ENCODE measurements around the gene RPS13. TPM values are rescaled to one million over a fixed set of nuclear protein-coding genes. Genes with fewer than 3 reads are reported as not detected.

The RPS13 gene
- total and polyA plus RNA-seq, 9 of the 15 experiments (the other 6 are each of a cell fraction or from before 2014, with no cell fraction given), result 1,267 to 3,714 (median 1,762) TPM

DNA sequence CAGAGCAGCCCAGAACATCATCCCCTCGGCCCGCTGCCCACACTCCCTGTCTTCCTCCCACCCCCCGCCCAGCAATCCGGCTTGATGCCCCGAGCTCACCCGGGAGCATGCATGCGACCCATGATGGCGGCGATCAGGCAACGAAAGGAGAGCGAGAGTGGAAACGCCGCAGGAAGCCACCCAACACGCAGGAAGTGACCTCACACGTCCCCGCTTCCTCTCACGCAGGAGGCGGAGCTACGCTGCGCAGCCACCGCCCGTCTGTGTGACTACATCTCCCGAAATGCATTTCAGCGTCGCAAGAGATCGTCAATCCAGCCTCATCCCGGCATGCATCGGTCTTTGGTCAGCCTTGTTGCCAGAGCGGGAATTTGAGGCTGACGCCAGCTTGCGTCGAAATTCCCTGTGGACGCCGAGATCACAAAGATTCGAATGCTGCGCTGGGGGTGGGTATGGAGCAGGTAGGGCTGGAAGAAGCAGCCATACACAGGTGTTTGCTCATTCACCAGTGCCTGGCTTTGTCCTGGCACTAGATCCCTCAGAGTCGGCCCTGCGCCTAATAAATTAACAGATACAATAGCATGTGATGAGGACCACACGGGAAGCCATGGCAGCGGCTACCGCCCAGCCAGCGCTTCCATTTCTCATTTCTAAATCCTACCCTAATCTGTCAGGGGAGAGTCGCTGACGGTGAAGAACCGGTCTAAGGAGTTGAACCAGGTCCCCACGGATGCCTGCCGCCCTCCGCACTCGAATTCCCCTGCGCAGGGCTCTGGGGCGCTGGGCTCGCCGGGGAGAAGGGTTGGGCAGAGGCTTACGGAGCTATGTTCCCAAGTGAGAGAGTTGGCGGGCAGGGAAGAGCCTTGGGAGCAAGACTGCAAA is at the start of gene RPS13 (continued):
- TF ChIP-seq, protein P1, sequence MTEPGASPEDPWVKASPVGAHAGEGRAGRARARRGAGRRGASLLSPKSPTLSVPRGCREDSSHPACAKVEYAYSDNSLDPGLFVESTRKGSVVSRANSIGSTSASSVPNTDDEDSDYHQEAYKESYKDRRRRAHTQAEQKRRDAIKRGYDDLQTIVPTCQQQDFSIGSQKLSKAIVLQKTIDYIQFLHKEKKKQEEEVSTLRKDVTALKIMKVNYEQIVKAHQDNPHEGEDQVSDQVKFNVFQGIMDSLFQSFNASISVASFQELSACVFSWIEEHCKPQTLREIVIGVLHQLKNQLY (CRISPR knock-in tag; conservative IDR thresholded peaks at IDR 0.05), result no peak
- TF ChIP-seq RBM22 (IDR thresholded peaks at IDR 0.05; ENCODE audit: low read depth, low read length, poor library complexity, severe bottlenecking), result peak; percentile 74
- TF ChIP-seq, protein P2, sequence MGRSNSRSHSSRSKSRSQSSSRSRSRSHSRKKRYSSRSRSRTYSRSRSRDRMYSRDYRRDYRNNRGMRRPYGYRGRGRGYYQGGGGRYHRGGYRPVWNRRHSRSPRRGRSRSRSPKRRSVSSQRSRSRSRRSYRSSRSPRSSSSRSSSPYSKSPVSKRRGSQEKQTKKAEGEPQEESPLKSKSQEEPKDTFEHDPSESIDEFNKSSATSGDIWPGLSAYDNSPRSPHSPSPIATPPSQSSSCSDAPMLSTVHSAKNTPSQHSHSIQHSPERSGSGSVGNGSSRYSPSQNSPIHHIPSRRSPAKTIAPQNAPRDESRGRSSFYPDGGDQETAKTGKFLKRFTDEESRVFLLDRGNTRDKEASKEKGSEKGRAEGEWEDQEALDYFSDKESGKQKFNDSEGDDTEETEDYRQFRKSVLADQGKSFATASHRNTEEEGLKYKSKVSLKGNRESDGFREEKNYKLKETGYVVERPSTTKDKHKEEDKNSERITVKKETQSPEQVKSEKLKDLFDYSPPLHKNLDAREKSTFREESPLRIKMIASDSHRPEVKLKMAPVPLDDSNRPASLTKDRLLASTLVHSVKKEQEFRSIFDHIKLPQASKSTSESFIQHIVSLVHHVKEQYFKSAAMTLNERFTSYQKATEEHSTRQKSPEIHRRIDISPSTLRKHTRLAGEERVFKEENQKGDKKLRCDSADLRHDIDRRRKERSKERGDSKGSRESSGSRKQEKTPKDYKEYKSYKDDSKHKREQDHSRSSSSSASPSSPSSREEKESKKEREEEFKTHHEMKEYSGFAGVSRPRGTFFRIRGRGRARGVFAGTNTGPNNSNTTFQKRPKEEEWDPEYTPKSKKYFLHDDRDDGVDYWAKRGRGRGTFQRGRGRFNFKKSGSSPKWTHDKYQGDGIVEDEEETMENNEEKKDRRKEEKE (IDR thresholded peaks at IDR 0.05; ENCODE audit: borderline replicate concordance in 1 of 2, control insufficient read depth in 1 of 2, low read depth in 2 of 2, low read length in 1 of 2), result 0 out of 4 replicates have a peak, but pooled peaks of 1 of the 2 experiments have one; percentile 73
- TF ChIP-seq BHLHE40 (IDR thresholded peaks at IDR 0.05; ENCODE audit: low read length), result peak; percentile 34; the same call in 1 of the 2 replicates
- no peak for TF ChIP-seq PTTG1 (tag; IDR thresholded peaks at IDR 0.05; ENCODE audit: low read depth)
- TF ChIP-seq FOXK1 (CRISPR knock-in tag; IDR thresholded peaks at IDR 0.05; ENCODE audit: borderline replicate concordance), result peak; percentile 92; the same call in 1 of the 2 replicates
- no peak for TF ChIP-seq MECOM (CRISPR knock-in tag; IDR thresholded peaks at IDR 0.05)
- TF ChIP-seq, protein P3, sequence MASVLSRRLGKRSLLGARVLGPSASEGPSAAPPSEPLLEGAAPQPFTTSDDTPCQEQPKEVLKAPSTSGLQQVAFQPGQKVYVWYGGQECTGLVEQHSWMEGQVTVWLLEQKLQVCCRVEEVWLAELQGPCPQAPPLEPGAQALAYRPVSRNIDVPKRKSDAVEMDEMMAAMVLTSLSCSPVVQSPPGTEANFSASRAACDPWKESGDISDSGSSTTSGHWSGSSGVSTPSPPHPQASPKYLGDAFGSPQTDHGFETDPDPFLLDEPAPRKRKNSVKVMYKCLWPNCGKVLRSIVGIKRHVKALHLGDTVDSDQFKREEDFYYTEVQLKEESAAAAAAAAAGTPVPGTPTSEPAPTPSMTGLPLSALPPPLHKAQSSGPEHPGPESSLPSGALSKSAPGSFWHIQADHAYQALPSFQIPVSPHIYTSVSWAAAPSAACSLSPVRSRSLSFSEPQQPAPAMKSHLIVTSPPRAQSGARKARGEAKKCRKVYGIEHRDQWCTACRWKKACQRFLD (CRISPR knock-in tag; IDR thresholded peaks at IDR 0.05), result peak; percentile 85
- TF ChIP-seq, protein P4, sequence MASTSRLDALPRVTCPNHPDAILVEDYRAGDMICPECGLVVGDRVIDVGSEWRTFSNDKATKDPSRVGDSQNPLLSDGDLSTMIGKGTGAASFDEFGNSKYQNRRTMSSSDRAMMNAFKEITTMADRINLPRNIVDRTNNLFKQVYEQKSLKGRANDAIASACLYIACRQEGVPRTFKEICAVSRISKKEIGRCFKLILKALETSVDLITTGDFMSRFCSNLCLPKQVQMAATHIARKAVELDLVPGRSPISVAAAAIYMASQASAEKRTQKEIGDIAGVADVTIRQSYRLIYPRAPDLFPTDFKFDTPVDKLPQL (IDR thresholded peaks at IDR 0.05; ENCODE audit: extremely low read depth, insufficient read length), result peak; percentile 90
- TF ChIP-seq NKRF (IDR thresholded peaks at IDR 0.05; ENCODE audit: borderline replicate concordance), result peak; percentile 93
- TF ChIP-seq NFIX (CRISPR knock-in tag; IDR thresholded peaks at IDR 0.05; ENCODE audit: low read depth), result no peak
- TF ChIP-seq PHF8 (IDR thresholded peaks at IDR 0.05; ENCODE audit: borderline replicate concordance, low read length), result peak; percentile 93; the same call in 1 of the 2 replicates
- TF ChIP-seq SP1 (CRISPR knock-in tag; IDR thresholded peaks at IDR 0.05), result peak; percentile 89
- no peak for TF ChIP-seq TAF15 (IDR thresholded peaks at IDR 0.05; ENCODE audit: low read depth, low read length)
- TF ChIP-seq SMARCC2 (IDR thresholded peaks at IDR 0.05; ENCODE audit: low read depth), result peak; percentile 24; the same call in 1 of the 2 replicates
- TF ChIP-seq TEAD1 (CRISPR knock-in tag; IDR thresholded peaks at IDR 0.05), result peak in 1 of 2 experiments; percentile 94; a peak in 2 of 4 replicates
